ENCODE data around the gene NEU1. TPM values are rescaled to one million over a fixed set of nuclear protein-coding genes. Genes with fewer than 3 reads are reported as not detected.
"Not testable (repeated sequence)": the region's sequence is repeated elsewhere in the genome, so short reads cannot be mapped to it uniquely, and the experiment has no call there.

The NEU1 gene
- total and polyA plus RNA-seq, 2 experiments from 2014 or later: 27.8 to 38.3 TPM

GRCh38 chr6:31861150-31861549, 1.5 kb downstream of the NEU1 start:
- no peak for DNase-seq
- no peak overlapping the region for H3K4me3 ChIP-seq
- no peak overlapping the region for H2AFZ ChIP-seq
- no peaks in the 10 kb centered on the region for H3K9me2 ChIP-seq (ENCODE audit: insufficient read depth)
- 0 out of 2 replicates have a peak, but pooled peaks cover 7% of the 10 kb centered on the region for H3F3A ChIP-seq (ENCODE audit: insufficient read depth)
- no peaks in the 10 kb centered on the region; the same call in 1 of the 2 replicates for H3K36me3 ChIP-seq (ENCODE audit: low read depth)
- in situ Hi-C loops (cut with MboI): no loop called here
- no peaks in the 10 kb centered on the region for H3K27me3 ChIP-seq (replicated peaks; ENCODE audit: insufficient read depth)
- H3K79me2 ChIP-seq (ENCODE audit: insufficient read depth): peaks cover 11% of the 10 kb centered on the region
- TF ChIP-seq EZH2phosphoT487 (IDR thresholded peaks at IDR 0.05; ENCODE audit: insufficient read depth, low read depth) (no peak), EZH2 (IDR thresholded peaks at IDR 0.05; ENCODE audit: insufficient read depth, poor library complexity, severe bottlenecking) (no peak)
- H3K4me1 ChIP-seq (ENCODE audit: insufficient read depth): peaks cover 11% of the 10 kb centered on the region
- no peak overlapping the region for H3K27ac ChIP-seq
- no peaks in the 10 kb centered on the region for H3K9me3 ChIP-seq (ENCODE audit: low read depth)
- no peak overlapping the region for H3K9ac ChIP-seq
- no peaks in the 10 kb centered on the region for H4K20me1 ChIP-seq (ENCODE audit: insufficient read depth)
- no peak overlapping the region for H3K4me2 ChIP-seq (ENCODE audit: unreplicated experiment)
- whole genome bisulfite sequencing, 2 experiments (ENCODE audit: low coverage in 1 of 2, low lambda C conversion rate in 2 of 2, missing lambda C conversion rate in 2 of 2): 89 to 90% methylated on average over 7 of the region's 7 CpGs

GRCh38 chr6:31860349-31860748, 2.3 kb downstream of the NEU1 start:
- Histone ChIP-seq H3K36me3 (ENCODE audit: low read depth) (no peaks in the 10 kb centered on the region; the same call in 1 of the 2 replicates), H3K79me2 (ENCODE audit: insufficient read depth) (peaks cover 11% of the 10 kb centered on the region), H4K20me1 (ENCODE audit: insufficient read depth) (no peaks in the 10 kb centered on the region), H3K9ac (no peak overlapping the region), H3K27me3 (replicated peaks; ENCODE audit: insufficient read depth) (no peaks in the 10 kb centered on the region), H3F3A (ENCODE audit: insufficient read depth) (0 out of 2 replicates have a peak, but pooled peaks cover 7% of the 10 kb centered on the region), H3K4me1 (ENCODE audit: insufficient read depth) (peaks cover 11% of the 10 kb centered on the region), H3K9me3 (ENCODE audit: low read depth) (no peaks in the 10 kb centered on the region), H3K4me3 (no peak overlapping the region), H3K9me2 (ENCODE audit: insufficient read depth) (no peaks in the 10 kb centered on the region), H3K27ac (no peak overlapping the region), H3K4me2 (ENCODE audit: unreplicated experiment) (no peak overlapping the region), H2AFZ (no peak overlapping the region)
- in situ Hi-C loops (cut with MboI): no loop called here
- TF ChIP-seq EZH2 (IDR thresholded peaks at IDR 0.05; ENCODE audit: insufficient read depth, poor library complexity, severe bottlenecking): no peak
- no peak for TF ChIP-seq EZH2phosphoT487 (IDR thresholded peaks at IDR 0.05; ENCODE audit: insufficient read depth, low read depth)
- DNase-seq: no peak
- 87 to 89% methylated on average over 13 of the region's 13 CpGs for WGBS, 2 experiments (ENCODE audit: low coverage in 1 of 2, low lambda C conversion rate in 2 of 2, missing lambda C conversion rate in 2 of 2)

GRCh38 chr6:31859923-31860322, 2.7 kb downstream of the NEU1 start:
- H3K4me2 ChIP-seq (ENCODE audit: unreplicated experiment): no peak overlapping the region
- H2AFZ ChIP-seq: no peak overlapping the region
- in situ Hi-C loops (cut with MboI): no loop called here
- WGBS, 2 experiments (ENCODE audit: low coverage in 1 of 2, low lambda C conversion rate in 2 of 2, missing lambda C conversion rate in 2 of 2): 83 to 88% methylated on average over 11 of the region's 11 CpGs
- H4K20me1 ChIP-seq (ENCODE audit: insufficient read depth): no peaks in the 10 kb centered on the region
- DNase-seq: no peak
- no peak overlapping the region for H3K27ac ChIP-seq
- H3F3A ChIP-seq (ENCODE audit: insufficient read depth): 0 out of 2 replicates have a peak, but pooled peaks cover 7% of the 10 kb centered on the region
- no peaks in the 10 kb centered on the region; the same call in 1 of the 2 replicates for H3K36me3 ChIP-seq (ENCODE audit: low read depth)
- peaks cover 11% of the 10 kb centered on the region for H3K79me2 ChIP-seq (ENCODE audit: insufficient read depth)
- no peaks in the 10 kb centered on the region for H3K27me3 ChIP-seq (replicated peaks; ENCODE audit: insufficient read depth)
- H3K9me2 ChIP-seq (ENCODE audit: insufficient read depth): no peaks in the 10 kb centered on the region
- no peaks in the 10 kb centered on the region for H3K9me3 ChIP-seq (ENCODE audit: low read depth)
- H3K9ac ChIP-seq: no peak overlapping the region
- TF ChIP-seq EZH2phosphoT487 (IDR thresholded peaks at IDR 0.05; ENCODE audit: insufficient read depth, low read depth) (no peak), EZH2 (IDR thresholded peaks at IDR 0.05; ENCODE audit: insufficient read depth, poor library complexity, severe bottlenecking) (no peak)
- peaks cover 11% of the 10 kb centered on the region for H3K4me1 ChIP-seq (ENCODE audit: insufficient read depth)
- H3K4me3 ChIP-seq: no peak overlapping the region

GRCh38 chr6:31858707-31859106, 3.9 kb downstream of the NEU1 start:
- Histone ChIP-seq H3K4me3 (no peak overlapping the region), H3K4me1 (ENCODE audit: insufficient read depth) (peaks cover 11% of the 10 kb centered on the region), H3K9ac (no peak overlapping the region), H3F3A (ENCODE audit: insufficient read depth) (0 out of 2 replicates have a peak, but pooled peaks cover 6% of the 10 kb centered on the region), H3K9me3 (ENCODE audit: low read depth) (no peaks in the 10 kb centered on the region), H4K20me1 (ENCODE audit: insufficient read depth) (no peaks in the 10 kb centered on the region), H3K27ac (no peak overlapping the region), H3K79me2 (ENCODE audit: insufficient read depth) (peaks cover 11% of the 10 kb centered on the region), H3K4me2 (ENCODE audit: unreplicated experiment) (no peak overlapping the region), H3K27me3 (replicated peaks; ENCODE audit: insufficient read depth) (no peaks in the 10 kb centered on the region), H3K36me3 (ENCODE audit: low read depth) (no peaks in the 10 kb centered on the region; the same call in 1 of the 2 replicates), H3K9me2 (ENCODE audit: insufficient read depth) (no peaks in the 10 kb centered on the region), H2AFZ (no peak overlapping the region)
- in situ Hi-C loops (cut with MboI): no loop called here
- TF ChIP-seq EZH2 (IDR thresholded peaks at IDR 0.05; ENCODE audit: insufficient read depth, poor library complexity, severe bottlenecking) (no peak), EZH2phosphoT487 (IDR thresholded peaks at IDR 0.05; ENCODE audit: insufficient read depth, low read depth) (no peak)
- WGBS, 2 experiments (ENCODE audit: low coverage in 1 of 2, low lambda C conversion rate in 2 of 2, missing lambda C conversion rate in 2 of 2): 91 to 94% methylated on average over 8 of the region's 8 CpGs
- no peak for DNase-seq

- H3K36me3 ChIP-seq (ENCODE audit: low read depth); H3F3A ChIP-seq (ENCODE audit: insufficient read depth); H3K27me3 ChIP-seq (replicated peaks; ENCODE audit: insufficient read depth); H3K9ac ChIP-seq; H3K4me3 ChIP-seq; H3K9me2 ChIP-seq (ENCODE audit: insufficient read depth); in situ Hi-C loops (cut with MboI); H3K4me2 ChIP-seq (ENCODE audit: unreplicated experiment); DNase-seq; H3K27ac ChIP-seq; H4K20me1 ChIP-seq (ENCODE audit: insufficient read depth); H3K9me3 ChIP-seq (ENCODE audit: low read depth); H3K4me1 ChIP-seq (ENCODE audit: insufficient read depth); H2AFZ ChIP-seq: not testable (repeated sequence)
- peaks cover 11% of the 10 kb centered on the region for H3K79me2 ChIP-seq (ENCODE audit: insufficient read depth)
- 81 to 86% methylated on average over 8 of the region's 8 CpGs for WGBS, 2 experiments (ENCODE audit: low coverage in 1 of 2, low lambda C conversion rate in 2 of 2, missing lambda C conversion rate in 2 of 2)
These were observed 4.8 kb downstream of the NEU1 start for GRCh38 chr6:31857774-31858173.

- not testable (repeated sequence) for DNase-seq; H3K9ac ChIP-seq; H3K4me2 ChIP-seq (ENCODE audit: unreplicated experiment)
These were observed 10.5 kb downstream of the NEU1 start for GRCh38 chr6:31851980-31852718.

More at GRCh38 chr6:31851980-31852718, 10.5 kb downstream of the NEU1 start:
- H3K79me2 ChIP-seq (ENCODE audit: insufficient read depth); H4K20me1 ChIP-seq (ENCODE audit: insufficient read depth); H3K4me1 ChIP-seq (ENCODE audit: insufficient read depth); H3F3A ChIP-seq (ENCODE audit: insufficient read depth); H3K9me3 ChIP-seq (ENCODE audit: low read depth); H3K4me3 ChIP-seq; H2AFZ ChIP-seq; H3K36me3 ChIP-seq (ENCODE audit: low read depth); H3K27me3 ChIP-seq (replicated peaks; ENCODE audit: insufficient read depth); in situ Hi-C loops (cut with MboI); H3K27ac ChIP-seq; H3K9me2 ChIP-seq (ENCODE audit: insufficient read depth): not testable (repeated sequence)
- 88 to 91% methylated on average over 13 to 35 of the region's 35 CpGs for WGBS, 2 experiments (ENCODE audit: low coverage in 1 of 2, low lambda C conversion rate in 2 of 2, missing lambda C conversion rate in 2 of 2)
